SK-N-MC (cell line): ENCODE measurements around the gene KNOP1.

ENCODE experiments used
- EZH2 ChIP-seq: fragments of 200-600 bp; sonication (generic); IDR thresholded peaks from one replicate; pipeline ENCODE4 v1.6.1; 2017; ENCODE audit warnings: antibody characterized with exemption
- POLR2AphosphoS5 ChIP-seq: IDR thresholded peaks from 2 replicates; pipeline ENCODE4 v1.6.1; 2012; ENCODE audit warnings: mild to moderate bottlenecking, low read depth, low read length, borderline replicate concordance

DNA sequence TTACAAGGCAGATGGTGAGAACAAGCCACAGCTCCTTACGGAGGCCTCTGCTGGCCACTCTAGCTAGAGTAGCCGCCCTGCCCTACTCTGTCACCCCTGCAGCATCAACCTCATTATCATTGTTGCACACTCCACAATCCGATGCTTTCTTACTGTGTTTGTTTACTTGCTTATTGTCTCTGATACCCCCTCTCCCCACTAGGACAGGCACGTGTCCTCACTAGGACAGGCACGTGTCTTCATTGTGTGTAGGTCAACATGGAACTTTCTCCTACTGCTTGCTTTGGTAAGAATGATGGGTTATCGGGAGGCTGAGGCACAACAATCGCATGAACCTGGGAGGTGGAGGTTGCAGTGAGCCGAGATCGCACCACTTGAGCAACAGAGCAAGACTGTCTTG, 63.9 kb downstream of the KNOP1 start:
- TF ChIP-seq EZH2, result no peak
- no peak for TF ChIP-seq POLR2AphosphoS5
